CD14-positive monocyte (primary cell): ENCODE data around the gene OR2D3. TPM values are rescaled to one million over a fixed set of nuclear protein-coding genes. Genes with fewer than 3 reads are reported as not detected.

Experiments
- DNase-seq, 3 donors: peaks; one replicate each; pipeline ENCODE4 v3.0.0-alpha.2; 2011 to 2022
- H2AFZ ChIP-seq: 2 replicates; pipeline ENCODE4 v1.6.0; 2012; ENCODE audit warnings: mild to moderate bottlenecking, low read depth, low read length, inconsistent platforms; ENCODE audit not compliant: insufficient read depth, poor library complexity, severe bottlenecking
- H3K27ac ChIP-seq, 2 donors: 1 replicate in 1 of 2; 2 replicates in 1 of 2; pipeline ENCODE4 v1.5.1; 2012 to 2013; ENCODE audit warnings: low read length in 2 of 2, control low read depth in 1 of 2, inconsistent platforms in 1 of 2, low read depth in 1 of 2, mild to moderate bottlenecking in 1 of 2
- H3K27me3 ChIP-seq, 2 donors: one replicate each; pipeline versions ENCODE4 v1.6.0 to v1.6.1; 2011 to 2013; ENCODE audit warnings: low read length in 2 of 2; ENCODE audit not compliant: control insufficient read depth in 2 of 2, insufficient read depth in 2 of 2
- H3K36me3 ChIP-seq, 2 donors: replicated peaks in 1 of 2; 1 replicate in 1 of 2; 2 replicates in 1 of 2; pipeline versions ENCODE4 v1.5.1 to v1.6.1; 2012 to 2013; ENCODE audit warnings: low read length in 2 of 2, control low read depth in 1 of 2, inconsistent platforms in 1 of 2, mild to moderate bottlenecking in 1 of 2; ENCODE audit not compliant: insufficient read depth in 2 of 2, control insufficient read depth in 1 of 2
- H3K4me1 ChIP-seq, 2 donors: 1 replicate in 1 of 2; 2 replicates in 1 of 2; pipeline versions ENCODE4 v1.5.1 to v1.6.1; 2012 to 2013; ENCODE audit warnings: low read length in 2 of 2, control low read depth in 1 of 2, inconsistent platforms in 1 of 2, mild to moderate bottlenecking in 1 of 2, moderate library complexity in 1 of 2; ENCODE audit not compliant: insufficient read depth in 2 of 2, control insufficient read depth in 1 of 2
- H3K4me2 ChIP-seq: replicated peaks from 2 replicates; pipeline ENCODE3; 2012; ENCODE audit warnings: low read length, moderate library complexity, mild to moderate bottlenecking; ENCODE audit not compliant: poor library complexity, severe bottlenecking; ENCODE audit errors: extremely low read depth
- H3K4me3 ChIP-seq, 3 experiments: fragments of 200-600 bp in 1 of 3; sonication (generic) in 1 of 3; replicated peaks in 1 of 3; 1 replicate in 2 of 3; 2 replicates in 1 of 3; pipeline ENCODE4 v1.5.1; 2011 to 2013; ENCODE audit warnings: low read length in 3 of 3, mild to moderate bottlenecking in 3 of 3, control low read depth in 2 of 3, low read depth in 2 of 3, inconsistent platforms in 1 of 3, moderate library complexity in 1 of 3
- H3K79me2 ChIP-seq: 2 replicates; pipeline ENCODE4 v1.6.0; 2012; ENCODE audit warnings: mild to moderate bottlenecking, control low read depth, inconsistent platforms, low read length, moderate library complexity; ENCODE audit not compliant: insufficient read depth
- H3K9ac ChIP-seq: 2 replicates; pipeline ENCODE4 v1.6.0; 2017; ENCODE audit warnings: low read length, mild to moderate bottlenecking; ENCODE audit not compliant: insufficient read depth, poor library complexity, severe bottlenecking
- H3K9me3 ChIP-seq, 2 donors: replicated peaks in 1 of 2; 1 replicate in 1 of 2; 2 replicates in 1 of 2; pipeline versions ENCODE4 v1.5.1 to v1.6.1; 2012 to 2013; ENCODE audit warnings: low read length in 2 of 2, control low read depth in 1 of 2; ENCODE audit not compliant: control insufficient read depth in 1 of 2, insufficient read depth in 1 of 2
- H4K20me1 ChIP-seq: 2 replicates; pipeline ENCODE4 v1.6.0; 2012; ENCODE audit warnings: mild to moderate bottlenecking, low read length, control low read depth, moderate library complexity; ENCODE audit not compliant: insufficient read depth
- H3K27ac Mint-ChIP-seq, 7 donors: one replicate each; pipeline ENCODE4 v1.8.0; 2020; ENCODE audit warnings: mild to moderate bottlenecking in 7 of 7, mixed read lengths in 7 of 7, moderate library complexity in 6 of 7, inconsistent platforms in 2 of 7
- H3K27me3 Mint-ChIP-seq, 3 donors: one replicate each; pipeline ENCODE4 v1.8.0; 2021 to 2022; ENCODE audit warnings: low read depth in 3 of 3, mild to moderate bottlenecking in 3 of 3, mixed read lengths in 3 of 3, moderate library complexity in 3 of 3, inconsistent platforms in 1 of 3
- H3K36me3 Mint-ChIP-seq, 2 donors: one replicate each; pipeline ENCODE4 v1.8.0; 2020; ENCODE audit warnings: mixed read lengths in 2 of 2, inconsistent platforms in 1 of 2, mild to moderate bottlenecking in 1 of 2
- H3K4me1 Mint-ChIP-seq: one replicate; pipeline ENCODE4 v1.8.0; 2020; ENCODE audit warnings: mild to moderate bottlenecking, mixed read lengths
- H3K4me3 Mint-ChIP-seq, 2 donors: one replicate each; pipeline ENCODE4 v1.8.0; 2020; ENCODE audit warnings: mild to moderate bottlenecking in 2 of 2, mixed read lengths in 2 of 2, moderate library complexity in 1 of 2
- H3K9me3 Mint-ChIP-seq, 7 donors: one replicate each; pipeline ENCODE4 v1.8.0; 2020 to 2022; ENCODE audit warnings: mixed read lengths in 7 of 7, mild to moderate bottlenecking in 6 of 7, moderate library complexity in 6 of 7, inconsistent platforms in 2 of 7
- WGBS: methylation state at CpG from one replicate; pipeline ENCODE4 v1.1.5; 2013; ENCODE audit warnings: missing lambda C conversion rate; ENCODE audit not compliant: insufficient coverage; 5-methylcytosine and 5-hydroxymethylcytosine counted together
- intact Hi-C, 2 donors: fragments of 100-400 bp; cut with micrococcal nuclease; formaldehyde crosslinking; loops; one replicate each; pipeline versions ENCODE4 v1.15.0 to v1.15.1; 2023
- polyA plus RNA-seq, 3 donors: library from polyadenylated mRNA; depleted of rRNA in 1 of 3; unstranded in 2 of 3; stranded (reverse) in 1 of 3; fragments of 300-500 nt in 2 of 3; fragments of >200 nt in 1 of 3; fragmentation: Illumina TruSeq in 2 of 3; gene quantifications; 1 replicate in 2 of 3; 2 replicates in 1 of 3; pipeline ENCODE4 v1.2.3, GENCODE V29; 2012 to 2021
- TF ChIP-seq, protein P1 (sequence below): fragments of 200-600 bp; IDR thresholded peaks from one replicate; pipeline ENCODE4 v1.8.0; 2022; ENCODE audit warnings: antibody characterized with exemption, mild to moderate bottlenecking

OR2D3 gene
- polyA plus RNA-seq, 3 donors, result not detected

DNA sequence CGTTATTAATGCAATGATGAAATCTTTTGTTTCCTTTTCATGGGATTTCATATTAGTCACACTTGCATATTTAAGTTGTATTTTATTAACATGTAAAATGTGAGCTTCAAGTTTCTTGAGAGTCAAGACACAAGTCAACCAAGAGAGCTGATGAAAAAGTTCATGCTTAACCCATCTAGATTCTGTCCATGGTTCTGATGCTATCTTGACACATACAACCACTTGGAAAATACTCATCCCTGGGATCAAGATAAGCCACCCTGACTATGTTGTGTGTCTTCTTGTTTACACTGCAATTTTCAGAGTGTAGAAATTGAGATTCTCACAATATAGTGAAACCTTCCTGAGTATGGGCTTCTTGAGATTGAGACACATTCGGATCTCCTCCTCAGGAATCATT, 45.0 kb upstream of the OR2D3 start:
- peaks cover 0 to 3% (median 0%) of the 10 kb centered on the region in 3 donors for H3K27me3 Mint-ChIP-seq
- no peaks in the 10 kb centered on the region for H3K4me1 Mint-ChIP-seq

DNA sequence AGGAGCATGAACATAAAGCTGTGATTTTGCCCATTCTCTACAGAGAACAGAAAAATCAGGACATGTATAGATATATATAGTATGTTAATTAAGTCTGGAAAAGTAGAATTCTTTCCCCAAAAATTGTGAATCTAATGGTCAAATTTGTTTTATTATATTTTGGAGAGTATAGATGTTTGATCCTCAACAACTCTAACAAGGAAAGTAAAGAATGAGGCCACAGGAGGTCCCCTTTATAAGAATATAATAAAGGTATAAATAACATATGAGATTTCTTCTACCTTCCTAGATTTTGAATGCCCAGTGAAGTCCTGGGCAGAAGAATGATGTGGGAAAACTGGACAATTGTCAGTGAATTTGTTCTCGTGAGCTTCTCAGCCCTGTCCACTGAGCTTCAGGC, 44.5 kb upstream of the OR2D3 start, which contains the start of gene OR10A4:
OR10A4 (plus strand) TSS at position 301 of the 400 bp plus-strand sequence; CDS start at position 324, 23 bp downstream.
- H2AFZ ChIP-seq, result no peak within 1 kb of the TSS
- TF ChIP-seq, protein P1, sequence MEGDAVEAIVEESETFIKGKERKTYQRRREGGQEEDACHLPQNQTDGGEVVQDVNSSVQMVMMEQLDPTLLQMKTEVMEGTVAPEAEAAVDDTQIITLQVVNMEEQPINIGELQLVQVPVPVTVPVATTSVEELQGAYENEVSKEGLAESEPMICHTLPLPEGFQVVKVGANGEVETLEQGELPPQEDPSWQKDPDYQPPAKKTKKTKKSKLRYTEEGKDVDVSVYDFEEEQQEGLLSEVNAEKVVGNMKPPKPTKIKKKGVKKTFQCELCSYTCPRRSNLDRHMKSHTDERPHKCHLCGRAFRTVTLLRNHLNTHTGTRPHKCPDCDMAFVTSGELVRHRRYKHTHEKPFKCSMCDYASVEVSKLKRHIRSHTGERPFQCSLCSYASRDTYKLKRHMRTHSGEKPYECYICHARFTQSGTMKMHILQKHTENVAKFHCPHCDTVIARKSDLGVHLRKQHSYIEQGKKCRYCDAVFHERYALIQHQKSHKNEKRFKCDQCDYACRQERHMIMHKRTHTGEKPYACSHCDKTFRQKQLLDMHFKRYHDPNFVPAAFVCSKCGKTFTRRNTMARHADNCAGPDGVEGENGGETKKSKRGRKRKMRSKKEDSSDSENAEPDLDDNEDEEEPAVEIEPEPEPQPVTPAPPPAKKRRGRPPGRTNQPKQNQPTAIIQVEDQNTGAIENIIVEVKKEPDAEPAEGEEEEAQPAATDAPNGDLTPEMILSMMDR, result no peak
- intact Hi-C loops, result no loop called here
- no peak within 1 kb of the TSS for H3K4me2 ChIP-seq
- 100% methylated on average over 1 of the region's 1 CpG for WGBS
- H3K27ac ChIP-seq, result no peak within 1 kb of the TSS
- Mint-ChIP-seq H3K4me1 (no peaks in the 10 kb centered on the region), H3K27ac (no peak within 1 kb of the TSS), H3K27me3 (peaks cover 0 to 3% (median 0%) of the 10 kb centered on the region in 3 donors), H3K9me3 (peaks cover 0 to 8% (median 6%) of the 10 kb centered on the region in 7 donors), H3K4me3 (no peak within 1 kb of the TSS), H3K36me3 (no peaks in the 10 kb centered on the region)
- no peak for DNase-seq
- H3K9me3 ChIP-seq, result peaks cover 0 to 4% of the 10 kb centered on the region in 2 donors
- no peaks in the 10 kb centered on the region for H3K36me3 ChIP-seq
- no peaks in the 10 kb centered on the region for H3K4me1 ChIP-seq
- H4K20me1 ChIP-seq, result no peaks in the 10 kb centered on the region
- no peak within 1 kb of the TSS for H3K4me3 ChIP-seq
- H3K79me2 ChIP-seq, result no peaks in the 10 kb centered on the region
- H3K9ac ChIP-seq, result no peak within 1 kb of the TSS
- no peaks in the 10 kb centered on the region for H3K27me3 ChIP-seq

More for the DNA sequence above, 45.0 kb upstream of the OR2D3 start:
- Histone ChIP-seq H3K9ac (no peak overlapping the region), H2AFZ (no peak overlapping the region), H3K4me3 (no peak overlapping the region), H4K20me1 (no peaks in the 10 kb centered on the region), H3K27me3 (no peaks in the 10 kb centered on the region), H3K79me2 (no peaks in the 10 kb centered on the region), H3K4me2 (no peak overlapping the region), H3K9me3 (peaks cover 0 to 4% of the 10 kb centered on the region in 2 donors), H3K36me3 (no peaks in the 10 kb centered on the region), H3K27ac (no peak overlapping the region), H3K4me1 (no peaks in the 10 kb centered on the region)
- WGBS, result 86% methylated on average over 1 of the region's 2 CpGs
- H3K9me3 Mint-ChIP-seq, result peaks cover 0 to 8% (median 6%) of the 10 kb centered on the region in 7 donors
- no peak for DNase-seq
- intact Hi-C loops, result no loop called here
- H3K27ac Mint-ChIP-seq, result no peak overlapping the region
- H3K4me3 Mint-ChIP-seq, result no peak overlapping the region
- TF ChIP-seq, protein P1, result no peak
- no peaks in the 10 kb centered on the region for H3K36me3 Mint-ChIP-seq
